Measurements from ENCODE around the gene TP53I13.

DNA sequence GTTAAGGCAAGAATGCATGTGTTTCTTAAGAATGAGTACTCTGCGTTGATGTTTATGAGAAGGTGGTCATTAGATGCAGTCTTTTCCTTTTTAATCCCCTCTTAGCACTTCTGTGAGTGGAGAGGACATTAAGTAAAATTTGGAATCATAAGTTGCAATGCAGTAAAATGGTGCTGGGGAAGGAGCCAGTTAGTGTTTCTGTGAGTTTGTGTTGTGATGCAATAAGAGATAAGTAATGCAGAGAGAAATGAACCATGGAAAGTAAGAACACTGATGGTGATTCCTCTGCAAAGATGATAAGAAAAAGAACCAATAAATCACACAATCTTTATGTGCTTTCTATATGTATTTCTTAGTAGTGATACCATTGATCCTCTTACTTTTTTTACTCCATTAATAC is 21.7 kb upstream of the TP53I13 start:
- TF ChIP-seq, protein P1, sequence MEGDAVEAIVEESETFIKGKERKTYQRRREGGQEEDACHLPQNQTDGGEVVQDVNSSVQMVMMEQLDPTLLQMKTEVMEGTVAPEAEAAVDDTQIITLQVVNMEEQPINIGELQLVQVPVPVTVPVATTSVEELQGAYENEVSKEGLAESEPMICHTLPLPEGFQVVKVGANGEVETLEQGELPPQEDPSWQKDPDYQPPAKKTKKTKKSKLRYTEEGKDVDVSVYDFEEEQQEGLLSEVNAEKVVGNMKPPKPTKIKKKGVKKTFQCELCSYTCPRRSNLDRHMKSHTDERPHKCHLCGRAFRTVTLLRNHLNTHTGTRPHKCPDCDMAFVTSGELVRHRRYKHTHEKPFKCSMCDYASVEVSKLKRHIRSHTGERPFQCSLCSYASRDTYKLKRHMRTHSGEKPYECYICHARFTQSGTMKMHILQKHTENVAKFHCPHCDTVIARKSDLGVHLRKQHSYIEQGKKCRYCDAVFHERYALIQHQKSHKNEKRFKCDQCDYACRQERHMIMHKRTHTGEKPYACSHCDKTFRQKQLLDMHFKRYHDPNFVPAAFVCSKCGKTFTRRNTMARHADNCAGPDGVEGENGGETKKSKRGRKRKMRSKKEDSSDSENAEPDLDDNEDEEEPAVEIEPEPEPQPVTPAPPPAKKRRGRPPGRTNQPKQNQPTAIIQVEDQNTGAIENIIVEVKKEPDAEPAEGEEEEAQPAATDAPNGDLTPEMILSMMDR (IDR thresholded peaks at IDR 0.05 in 2 of 3, conservative IDR thresholded peaks at IDR 0.05 in 1 of 3; ENCODE audit: borderline replicate concordance in 1 of 3, insufficient read depth in 1 of 3, low read depth in 2 of 3, low read length in 2 of 3): no peak
- no peak for TF ChIP-seq EZH2 (IDR thresholded peaks at IDR 0.05)
- no peak for TF ChIP-seq POLR2AphosphoS5 (IDR thresholded peaks at IDR 0.05; ENCODE audit: low read depth, low read length)
- no peak for TF ChIP-seq CEBPB (IDR thresholded peaks at IDR 0.05; ENCODE audit: low read depth)
- no peak for TF ChIP-seq SP1 (IDR thresholded peaks at IDR 0.05; ENCODE audit: low read depth)
- TF ChIP-seq EZH2phosphoT487 (IDR thresholded peaks at IDR 0.05; ENCODE audit: borderline replicate concordance): no peak
- TF ChIP-seq, protein P2, sequence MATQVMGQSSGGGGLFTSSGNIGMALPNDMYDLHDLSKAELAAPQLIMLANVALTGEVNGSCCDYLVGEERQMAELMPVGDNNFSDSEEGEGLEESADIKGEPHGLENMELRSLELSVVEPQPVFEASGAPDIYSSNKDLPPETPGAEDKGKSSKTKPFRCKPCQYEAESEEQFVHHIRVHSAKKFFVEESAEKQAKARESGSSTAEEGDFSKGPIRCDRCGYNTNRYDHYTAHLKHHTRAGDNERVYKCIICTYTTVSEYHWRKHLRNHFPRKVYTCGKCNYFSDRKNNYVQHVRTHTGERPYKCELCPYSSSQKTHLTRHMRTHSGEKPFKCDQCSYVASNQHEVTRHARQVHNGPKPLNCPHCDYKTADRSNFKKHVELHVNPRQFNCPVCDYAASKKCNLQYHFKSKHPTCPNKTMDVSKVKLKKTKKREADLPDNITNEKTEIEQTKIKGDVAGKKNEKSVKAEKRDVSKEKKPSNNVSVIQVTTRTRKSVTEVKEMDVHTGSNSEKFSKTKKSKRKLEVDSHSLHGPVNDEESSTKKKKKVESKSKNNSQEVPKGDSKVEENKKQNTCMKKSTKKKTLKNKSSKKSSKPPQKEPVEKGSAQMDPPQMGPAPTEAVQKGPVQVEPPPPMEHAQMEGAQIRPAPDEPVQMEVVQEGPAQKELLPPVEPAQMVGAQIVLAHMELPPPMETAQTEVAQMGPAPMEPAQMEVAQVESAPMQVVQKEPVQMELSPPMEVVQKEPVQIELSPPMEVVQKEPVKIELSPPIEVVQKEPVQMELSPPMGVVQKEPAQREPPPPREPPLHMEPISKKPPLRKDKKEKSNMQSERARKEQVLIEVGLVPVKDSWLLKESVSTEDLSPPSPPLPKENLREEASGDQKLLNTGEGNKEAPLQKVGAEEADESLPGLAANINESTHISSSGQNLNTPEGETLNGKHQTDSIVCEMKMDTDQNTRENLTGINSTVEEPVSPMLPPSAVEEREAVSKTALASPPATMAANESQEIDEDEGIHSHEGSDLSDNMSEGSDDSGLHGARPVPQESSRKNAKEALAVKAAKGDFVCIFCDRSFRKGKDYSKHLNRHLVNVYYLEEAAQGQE (IDR thresholded peaks at IDR 0.05; ENCODE audit: low read depth): no peak
- no peak for TF ChIP-seq POLR2A (IDR thresholded peaks at IDR 0.05; ENCODE audit: borderline replicate concordance, extremely low read depth, insufficient read depth, insufficient read length)
- no peak for TF ChIP-seq YY1 (IDR thresholded peaks at IDR 0.05; ENCODE audit: extremely low read depth, insufficient replicate concordance, low read depth, low read length)
- no peak for TF ChIP-seq SRF (IDR thresholded peaks at IDR 0.05; ENCODE audit: low read depth)

Measured in HCT116 (cell line).